ENCODE measurements around the gene TAF4.

Gene TAF4

GRCh38 chr20:62010551-62011402, 54.9 kb downstream of the TAF4 start:
- Histone ChIP-seq H3K36me3 (ENCODE audit: control insufficient read depth, insufficient read depth, low read length) (peaks cover 6% of the 10 kb centered on the region), H3K4me3 (ENCODE audit: low read length) (no peak overlapping the region), H3K9me3 (ENCODE audit: control insufficient read depth, low read length) (no peaks in the 10 kb centered on the region), H3K4me1 (ENCODE audit: control insufficient read depth, insufficient read depth, low read length) (no peaks in the 10 kb centered on the region), H3K27me3 (ENCODE audit: control insufficient read depth, insufficient read depth, low read length) (no peaks in the 10 kb centered on the region), H3K9ac (ENCODE audit: low read length) (no peak overlapping the region)

- Histone ChIP-seq H3K4me3 (ENCODE audit: low read length) (no peak overlapping the region), H3K27me3 (ENCODE audit: control insufficient read depth, insufficient read depth, low read length) (no peaks in the 10 kb centered on the region), H3K36me3 (ENCODE audit: control insufficient read depth, insufficient read depth, low read length) (peaks cover 6% of the 10 kb centered on the region), H3K9me3 (ENCODE audit: control insufficient read depth, low read length) (no peaks in the 10 kb centered on the region), H3K9ac (ENCODE audit: low read length) (no peak overlapping the region), H3K4me1 (ENCODE audit: control insufficient read depth, insufficient read depth, low read length) (no peaks in the 10 kb centered on the region)
Measured at GRCh38 chr20:62009869-62010445, 55.7 kb downstream of the TAF4 start.

GRCh38 chr20:62009322-62009721, 56.4 kb downstream of the TAF4 start:
- H3K4me1 ChIP-seq (ENCODE audit: control insufficient read depth, insufficient read depth, low read length): no peaks in the 10 kb centered on the region
- H3K4me3 ChIP-seq (ENCODE audit: low read length): no peak overlapping the region
- H3K9me3 ChIP-seq (ENCODE audit: control insufficient read depth, low read length): no peaks in the 10 kb centered on the region
- peaks cover 6% of the 10 kb centered on the region for H3K36me3 ChIP-seq (ENCODE audit: control insufficient read depth, insufficient read depth, low read length)
- no peak overlapping the region for H3K9ac ChIP-seq (ENCODE audit: low read length)
- no peaks in the 10 kb centered on the region for H3K27me3 ChIP-seq (ENCODE audit: control insufficient read depth, insufficient read depth, low read length)

- H3K9me3 ChIP-seq (ENCODE audit: control insufficient read depth, low read length): no peaks in the 10 kb centered on the region
- no peak overlapping the region for H3K4me3 ChIP-seq (ENCODE audit: low read length)
- no peaks in the 10 kb centered on the region for H3K4me1 ChIP-seq (ENCODE audit: control insufficient read depth, insufficient read depth, low read length)
- H3K27me3 ChIP-seq (ENCODE audit: control insufficient read depth, insufficient read depth, low read length): no peaks in the 10 kb centered on the region
- H3K9ac ChIP-seq (ENCODE audit: low read length): no peak overlapping the region
- H3K36me3 ChIP-seq (ENCODE audit: control insufficient read depth, insufficient read depth, low read length): peaks cover 6% of the 10 kb centered on the region
Measured at GRCh38 chr20:62008643-62009183, 57.0 kb downstream of the TAF4 start.

DNA sequence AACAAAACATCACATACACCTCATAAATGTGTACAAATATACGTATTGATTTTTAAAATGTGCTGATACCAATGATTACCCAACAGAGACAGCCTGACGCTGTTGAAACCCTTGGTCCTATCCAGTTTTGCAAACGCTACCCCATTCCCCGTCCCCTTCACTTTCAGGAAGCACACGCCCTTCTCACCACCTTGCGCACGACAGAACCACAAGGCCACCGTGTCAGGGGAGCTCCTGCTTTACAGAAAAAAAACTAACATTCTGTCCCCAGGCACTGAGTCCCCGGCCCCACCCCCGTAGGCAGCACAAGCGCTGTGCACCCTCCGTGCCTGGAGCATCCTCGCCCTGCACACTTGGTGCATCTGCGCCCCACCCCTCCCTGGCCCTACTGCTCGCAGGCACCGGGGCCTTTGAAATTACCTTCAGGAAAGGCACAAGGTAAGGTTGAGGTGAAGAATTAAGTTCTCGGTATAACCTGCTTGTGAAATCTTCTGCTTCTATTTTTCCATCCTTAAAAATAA, 58.5 kb downstream of the TAF4 start:
- Histone ChIP-seq H3K27me3 (ENCODE audit: control insufficient read depth, insufficient read depth, low read length) (no peaks in the 10 kb centered on the region), H3K9me3 (ENCODE audit: control insufficient read depth, low read length) (no peaks in the 10 kb centered on the region), H3K36me3 (ENCODE audit: control insufficient read depth, insufficient read depth, low read length) (peaks cover 6% of the 10 kb centered on the region), H3K4me1 (ENCODE audit: control insufficient read depth, insufficient read depth, low read length) (no peaks in the 10 kb centered on the region), H3K4me3 (ENCODE audit: low read length) (no peak overlapping the region), H3K9ac (ENCODE audit: low read length) (no peak overlapping the region)

GRCh38 chr20:62006482-62006881, 59.2 kb downstream of the TAF4 start:
- Histone ChIP-seq H3K9ac (ENCODE audit: low read length) (no peak overlapping the region), H3K9me3 (ENCODE audit: control insufficient read depth, low read length) (no peaks in the 10 kb centered on the region), H3K4me3 (ENCODE audit: low read length) (no peak overlapping the region), H3K27me3 (ENCODE audit: control insufficient read depth, insufficient read depth, low read length) (no peaks in the 10 kb centered on the region), H3K4me1 (ENCODE audit: control insufficient read depth, insufficient read depth, low read length) (no peaks in the 10 kb centered on the region), H3K36me3 (ENCODE audit: control insufficient read depth, insufficient read depth, low read length) (peaks cover 6% of the 10 kb centered on the region)

- no peak overlapping the region for H3K4me3 ChIP-seq (ENCODE audit: low read length)
- H3K36me3 ChIP-seq (ENCODE audit: control insufficient read depth, insufficient read depth, low read length): peaks cover 14% of the 10 kb centered on the region
- H3K9ac ChIP-seq (ENCODE audit: low read length): no peak overlapping the region
- no peaks in the 10 kb centered on the region for H3K27me3 ChIP-seq (ENCODE audit: control insufficient read depth, insufficient read depth, low read length)
- no peaks in the 10 kb centered on the region for H3K9me3 ChIP-seq (ENCODE audit: control insufficient read depth, low read length)
- H3K4me1 ChIP-seq (ENCODE audit: control insufficient read depth, insufficient read depth, low read length): no peaks in the 10 kb centered on the region
Measured at GRCh38 chr20:62004614-62005013, 61.1 kb downstream of the TAF4 start.

DNA sequence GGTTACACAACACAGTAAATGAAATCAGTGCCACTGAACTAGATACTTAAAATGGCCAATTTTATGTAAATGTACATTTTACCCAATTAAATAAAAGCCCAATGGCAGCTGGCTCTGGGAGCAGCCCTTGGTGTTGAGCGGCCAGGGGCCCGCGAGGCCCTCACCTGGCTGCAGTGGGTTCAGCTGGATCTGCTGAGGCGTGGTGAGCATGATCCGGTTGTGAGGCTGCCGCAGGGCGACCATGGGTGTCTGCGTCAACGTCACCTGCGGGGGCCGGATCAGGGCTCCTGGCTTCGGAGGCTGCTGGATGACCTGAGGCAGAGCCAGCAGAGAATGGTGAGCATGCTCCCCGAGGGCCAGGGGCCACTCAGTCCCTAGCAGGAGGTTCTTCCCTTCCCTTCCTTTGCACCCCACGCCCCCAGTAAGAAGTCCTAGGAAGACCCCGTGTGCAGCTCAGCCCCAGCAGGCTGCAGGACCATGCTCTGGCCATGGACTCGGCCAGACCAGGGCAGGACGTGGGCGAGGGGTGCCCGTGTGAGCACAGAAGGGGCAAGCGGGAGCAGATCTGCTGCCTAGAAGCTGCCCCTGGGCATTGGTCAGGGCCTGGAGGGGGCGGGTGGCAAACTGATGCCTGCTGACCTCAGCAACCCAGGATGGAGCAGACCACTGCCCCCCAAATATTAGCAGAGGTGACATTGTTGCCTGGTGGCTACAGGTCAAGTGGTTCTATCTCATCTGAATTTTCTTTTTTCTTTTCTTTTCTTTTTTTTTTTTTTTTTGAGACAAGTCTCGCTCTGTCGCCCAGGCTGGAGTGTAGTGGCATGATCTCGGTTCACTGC, 61.9 kb downstream of the TAF4 start:
- H3K36me3 ChIP-seq (ENCODE audit: control insufficient read depth, insufficient read depth, low read length): peaks cover 12% of the 10 kb centered on the region
- H3K9ac ChIP-seq (ENCODE audit: low read length): no peak overlapping the region
- no peaks in the 10 kb centered on the region for H3K4me1 ChIP-seq (ENCODE audit: control insufficient read depth, insufficient read depth, low read length)
- H3K27me3 ChIP-seq (ENCODE audit: control insufficient read depth, insufficient read depth, low read length): no peaks in the 10 kb centered on the region
- no peaks in the 10 kb centered on the region for H3K9me3 ChIP-seq (ENCODE audit: control insufficient read depth, low read length)
- no peak overlapping the region for H3K4me3 ChIP-seq (ENCODE audit: low read length)

GRCh38 chr20:62002882-62003480, 62.7 kb downstream of the TAF4 start:
- Histone ChIP-seq H3K4me3 (ENCODE audit: low read length) (no peak overlapping the region), H3K27me3 (ENCODE audit: control insufficient read depth, insufficient read depth, low read length) (no peaks in the 10 kb centered on the region), H3K36me3 (ENCODE audit: control insufficient read depth, insufficient read depth, low read length) (peaks cover 8% of the 10 kb centered on the region), H3K9me3 (ENCODE audit: control insufficient read depth, low read length) (no peaks in the 10 kb centered on the region), H3K9ac (ENCODE audit: low read length) (no peak overlapping the region), H3K4me1 (ENCODE audit: control insufficient read depth, insufficient read depth, low read length) (no peaks in the 10 kb centered on the region)

DNA sequence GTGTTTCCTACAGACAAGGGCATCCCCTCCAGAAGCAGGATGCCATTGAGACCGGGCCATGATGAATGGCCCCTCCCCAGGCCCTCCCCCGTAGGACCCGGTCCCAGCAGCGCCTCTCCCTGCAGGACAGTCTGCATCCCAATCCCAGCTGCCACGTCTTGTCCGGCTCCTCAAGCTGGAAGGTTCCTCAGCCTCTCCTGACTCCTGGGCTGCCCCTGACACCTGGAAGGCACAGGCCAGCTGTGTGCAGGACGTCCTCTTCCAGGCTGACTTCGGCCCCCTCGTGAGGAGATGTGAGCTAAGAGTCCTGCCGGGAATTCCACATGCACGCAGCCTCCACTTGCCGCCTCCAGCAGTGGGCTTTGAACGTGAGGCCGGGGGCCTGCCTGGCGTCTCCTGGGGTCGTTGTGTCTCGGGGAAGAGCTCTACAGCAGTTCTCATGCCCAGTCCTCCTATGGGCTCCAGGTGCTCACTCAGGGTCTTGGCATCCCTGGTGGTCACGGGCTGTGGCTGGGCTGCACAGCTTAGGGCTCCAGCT, 64.4 kb downstream of the TAF4 start:
- H3K36me3 ChIP-seq (ENCODE audit: control insufficient read depth, insufficient read depth, low read length): peaks cover 8% of the 10 kb centered on the region
- no peaks in the 10 kb centered on the region for H3K27me3 ChIP-seq (ENCODE audit: control insufficient read depth, insufficient read depth, low read length)
- H3K4me3 ChIP-seq (ENCODE audit: low read length): no peak overlapping the region
- no peak overlapping the region for H3K9ac ChIP-seq (ENCODE audit: low read length)
- H3K4me1 ChIP-seq (ENCODE audit: control insufficient read depth, insufficient read depth, low read length): no peaks in the 10 kb centered on the region
- H3K9me3 ChIP-seq (ENCODE audit: control insufficient read depth, low read length): no peaks in the 10 kb centered on the region

- Histone ChIP-seq H3K27me3 (ENCODE audit: control insufficient read depth, insufficient read depth, low read length) (no peaks in the 10 kb centered on the region), H3K4me1 (ENCODE audit: control insufficient read depth, insufficient read depth, low read length) (no peaks in the 10 kb centered on the region), H3K36me3 (ENCODE audit: control insufficient read depth, insufficient read depth, low read length) (peaks cover 8% of the 10 kb centered on the region), H3K9me3 (ENCODE audit: control insufficient read depth, low read length) (no peaks in the 10 kb centered on the region), H3K4me3 (ENCODE audit: low read length) (no peak overlapping the region), H3K9ac (ENCODE audit: low read length) (no peak overlapping the region)
Measured at GRCh38 chr20:61998343-61999121, 67.1 kb downstream of the TAF4 start.
